Common myeloid progenitor, CD34-positive (primary cell): Measurements from ENCODE around the gene HLF.

Experiments
- CTCF ChIA-PET: fragments of 350-600 bp; sonication (Branson Sonifier 250); formaldehyde crosslinking; loops from one replicate; lab custom pipeline; 2021; ENCODE audit warnings: antibody characterized with exemption; lab: Charles Lee
- POLR2A ChIA-PET: fragments of 350-600 bp; sonication (Branson Sonifier 250); formaldehyde crosslinking; loops from one replicate; lab custom pipeline; 2021; ENCODE audit warnings: antibody characterized with exemption; lab: Charles Lee
- DNase-seq, 3 donors: peaks; one replicate each; pipeline versions ENCODE4 v3.0.0 to v3.0.0-alpha.2; 2013
- H3K27ac ChIP-seq, 2 experiments: 1 replicate in 1 of 2; 2 replicates in 1 of 2; pipeline ENCODE4 v1.7.0; 2013; ENCODE audit warnings: inconsistent platforms in 2 of 2, low read length in 2 of 2, mild to moderate bottlenecking in 2 of 2, low read depth in 1 of 2, moderate library complexity in 1 of 2; ENCODE audit not compliant: severe bottlenecking in 2 of 2, insufficient read depth in 1 of 2, poor library complexity in 1 of 2
- H3K27me3 ChIP-seq, 5 experiments: replicated peaks in 2 of 5; 1 replicate in 3 of 5; 2 replicates in 2 of 5; pipeline versions ENCODE4 v1.6.1 to v1.7.0; 2013; ENCODE audit warnings: low read length in 4 of 5, mild to moderate bottlenecking in 2 of 5, moderate library complexity in 2 of 5, inconsistent platforms in 1 of 5; ENCODE audit not compliant: insufficient read depth in 5 of 5, control insufficient read depth in 4 of 5
- H3K36me3 ChIP-seq, 4 experiments: 1 replicate in 2 of 4; 2 replicates in 2 of 4; pipeline versions ENCODE4 v1.6.1 to v1.7.0; 2013; ENCODE audit warnings: low read length in 3 of 4, control low read depth in 1 of 4, mild to moderate bottlenecking in 1 of 4; ENCODE audit not compliant: control insufficient read depth in 4 of 4, insufficient read depth in 4 of 4
- H3K4me1 ChIP-seq, 4 experiments: 1 replicate in 3 of 4; 2 replicates in 1 of 4; pipeline versions ENCODE4 v1.6.1 to v1.7.1; 2013; ENCODE audit warnings: low read length in 3 of 4, mild to moderate bottlenecking in 3 of 4, control low read depth in 1 of 4, inconsistent platforms in 1 of 4, moderate library complexity in 1 of 4; ENCODE audit not compliant: control insufficient read depth in 4 of 4, insufficient read depth in 4 of 4; ENCODE audit errors: control extremely low read depth in 1 of 4
- H3K4me3 ChIP-seq, 7 experiments: 1 replicate in 4 of 7; 2 replicates in 3 of 7; pipeline versions ENCODE4 v1.5.1 to v1.7.0; 2013; ENCODE audit warnings: mild to moderate bottlenecking in 7 of 7, low read length in 6 of 7, moderate library complexity in 6 of 7, inconsistent platforms in 2 of 7, low read depth in 2 of 7, control low read depth in 1 of 7; ENCODE audit not compliant: insufficient read depth in 4 of 7, control insufficient read depth in 1 of 7; ENCODE audit errors: extremely low read depth in 1 of 7
- H3K9me3 ChIP-seq, 5 experiments: 1 replicate in 4 of 5; 2 replicates in 1 of 5; pipeline versions ENCODE4 v1.6.1 to v1.7.1; 2013; ENCODE audit warnings: low read length in 4 of 5, mild to moderate bottlenecking in 2 of 5, inconsistent platforms in 1 of 5, low read depth in 1 of 5, moderate library complexity in 1 of 5; ENCODE audit not compliant: control insufficient read depth in 4 of 5, insufficient read depth in 2 of 5; ENCODE audit errors: control extremely low read depth in 1 of 5
- WGBS: methylation state at CpG from one replicate; pipeline ENCODE4 v1.1.5; 2013; ENCODE audit not compliant: insufficient coverage; 5-methylcytosine and 5-hydroxymethylcytosine counted together

Gene HLF

DNA sequence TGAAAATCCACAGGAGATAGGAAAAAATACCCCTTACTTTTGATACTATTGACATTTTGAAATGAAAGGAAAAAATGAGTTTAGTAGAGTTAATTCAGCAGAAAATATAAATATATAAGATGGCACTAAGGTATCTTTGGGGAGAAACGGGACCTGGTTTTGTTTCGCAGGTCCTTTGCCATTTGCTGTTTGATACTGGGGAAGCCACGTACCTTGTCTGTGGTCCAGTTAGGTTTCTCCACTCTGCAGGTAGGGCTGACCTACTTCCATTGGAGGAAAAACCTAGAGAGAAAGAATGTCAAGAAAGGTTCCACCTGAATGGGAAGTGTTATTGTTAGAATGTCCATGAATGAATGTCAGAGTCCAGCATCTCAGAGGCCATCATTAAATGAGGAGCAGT is 48.1 kb downstream of the HLF start:
- no peaks in the 10 kb centered on the region for H3K27me3 ChIP-seq
- H3K36me3 ChIP-seq, result peaks cover 15 to 58% (median 23%) of the 10 kb centered on the region in 4 experiments
- ChIA-PET POLR2A (no interaction called here), CTCF (interaction anchor here (1.5 kb wide), 1 partner anchor 13 kb away, joined by 4 read pairs; no protein-coding TSS in a partner anchor)
- DNase-seq, result no peak
- H3K4me3 ChIP-seq, result no peak overlapping the region
- H3K4me1 ChIP-seq, result no peaks in the 10 kb centered on the region
- WGBS, result 96% methylated on average over 3 of the region's 3 CpGs
- no peak overlapping the region for H3K27ac ChIP-seq
- peaks cover 0 to 2% (median 0%) of the 10 kb centered on the region in 5 experiments for H3K9me3 ChIP-seq

DNA sequence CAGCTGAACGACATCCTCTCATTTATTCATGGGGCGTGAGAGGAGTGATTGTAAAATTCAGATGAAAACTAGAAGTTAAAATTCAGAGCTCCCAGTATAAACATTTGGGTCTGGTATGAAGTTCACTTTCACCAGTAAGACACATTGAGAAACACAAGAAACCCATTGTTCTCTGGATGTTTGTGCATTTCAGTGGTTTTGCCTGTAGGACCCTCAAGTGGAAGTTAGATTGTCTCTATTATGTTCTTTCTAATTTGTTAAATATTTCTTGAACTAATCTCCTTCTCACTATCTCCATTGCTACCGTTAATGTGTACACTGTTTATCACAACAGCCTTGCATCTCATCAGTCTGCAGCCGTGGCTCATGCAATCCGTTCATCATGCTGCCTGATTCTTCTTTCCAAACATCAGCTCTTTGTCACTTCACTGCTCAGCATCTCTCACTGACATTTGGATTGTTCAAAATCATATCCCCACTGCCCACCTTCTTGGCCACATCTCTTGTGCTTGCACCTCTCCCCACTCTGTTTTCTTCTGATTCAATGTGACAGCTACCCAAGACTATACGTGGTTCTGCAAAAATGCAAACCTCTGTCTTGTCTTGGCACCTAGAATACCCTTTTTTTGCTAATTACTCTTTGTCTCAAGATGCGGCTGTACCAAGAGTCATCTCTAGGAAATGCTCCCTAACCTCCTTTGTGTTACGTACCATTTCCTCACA is 49.5 kb downstream of the HLF start:
- ChIA-PET CTCF (interaction anchor here (1.5 kb wide), 1 partner anchor 12 kb away, joined by 4 read pairs; no protein-coding TSS in a partner anchor), POLR2A (no interaction called here)
- Histone ChIP-seq H3K4me3 (no peak overlapping the region), H3K27me3 (no peaks in the 10 kb centered on the region), H3K4me1 (no peaks in the 10 kb centered on the region), H3K36me3 (peaks cover 19 to 67% (median 27%) of the 10 kb centered on the region in 4 experiments), H3K9me3 (no peaks in the 10 kb centered on the region), H3K27ac (no peak overlapping the region)
- 94% methylated on average over 6 of the region's 8 CpGs for WGBS
- DNase-seq, result no peak

DNA sequence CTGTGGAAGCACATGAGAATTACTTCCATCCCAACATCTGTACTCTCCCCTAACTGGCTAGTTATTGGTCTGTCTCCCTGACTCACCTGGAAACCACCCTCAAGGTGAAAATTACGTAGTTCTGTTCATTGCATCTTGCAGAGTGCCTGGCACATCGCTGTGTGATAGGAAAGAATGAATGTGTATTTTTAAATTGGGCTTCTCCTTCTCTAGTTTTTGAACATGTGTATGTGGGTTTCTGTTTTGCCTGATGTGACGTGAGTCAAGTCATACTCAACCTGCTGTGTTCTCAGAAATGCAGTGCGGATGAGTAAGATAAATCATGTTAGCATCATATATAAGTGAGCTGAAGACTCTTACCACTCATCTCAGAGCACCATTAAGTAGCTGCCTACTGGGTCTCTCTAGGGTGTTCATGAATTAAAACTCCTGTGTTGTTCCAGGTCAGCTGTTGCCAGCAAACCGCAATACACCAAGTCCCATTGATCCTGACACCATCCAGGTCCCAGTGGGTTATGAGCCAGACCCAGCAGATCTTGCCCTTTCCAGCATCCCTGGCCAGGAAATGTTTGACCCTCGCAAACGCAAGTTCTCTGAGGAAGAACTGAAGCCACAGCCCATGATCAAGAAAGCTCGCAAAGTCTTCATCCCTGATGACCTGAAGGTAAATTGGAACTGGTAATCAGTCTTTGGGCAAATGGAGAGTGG is 50.2 kb downstream of the HLF start:
- H3K4me1 ChIP-seq, result no peaks in the 10 kb centered on the region
- peaks cover 19 to 63% (median 27%) of the 10 kb centered on the region in 4 experiments for H3K36me3 ChIP-seq
- ChIA-PET POLR2A (no interaction called here), CTCF (interaction anchor here (1.3 kb wide), 1 partner anchor 14 kb away, joined by 5 read pairs; no protein-coding TSS in a partner anchor)
- H3K27me3 ChIP-seq, result no peaks in the 10 kb centered on the region
- no peak overlapping the region for H3K27ac ChIP-seq
- H3K4me3 ChIP-seq, result no peak overlapping the region
- no peak for DNase-seq
- H3K9me3 ChIP-seq, result no peaks in the 10 kb centered on the region
- WGBS, result 94% methylated on average over 6 of the region's 8 CpGs

DNA sequence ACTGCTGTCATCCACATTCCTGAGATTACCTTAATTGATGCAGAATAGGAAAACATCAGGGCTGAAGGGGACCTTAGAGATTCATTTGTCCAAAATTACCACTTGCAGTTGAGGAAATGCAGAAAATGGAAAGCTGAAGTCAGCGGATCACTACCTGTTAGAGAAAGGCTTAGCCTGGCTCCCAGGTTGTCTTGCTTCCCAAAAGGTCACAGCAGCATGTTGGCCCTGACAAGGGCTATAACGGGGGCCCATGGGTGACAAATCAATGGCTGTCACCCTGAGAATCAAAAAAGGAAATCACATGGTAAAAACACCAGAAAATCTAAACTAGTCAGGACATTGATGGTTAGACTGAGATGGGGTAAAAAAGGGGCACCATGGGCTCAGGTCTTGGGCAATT is 51.7 kb downstream of the HLF start:
- Histone ChIP-seq H3K27me3 (no peaks in the 10 kb centered on the region), H3K9me3 (no peaks in the 10 kb centered on the region), H3K4me3 (no peak overlapping the region), H3K36me3 (peaks cover 19 to 77% (median 27%) of the 10 kb centered on the region in 4 experiments), H3K4me1 (no peaks in the 10 kb centered on the region), H3K27ac (no peak overlapping the region)
- ChIA-PET CTCF (no interaction called here), POLR2A (no interaction called here)
- DNase-seq, result no peak
- WGBS, result no CpG with 5 or more reads among the region's 2 CpGs

DNA sequence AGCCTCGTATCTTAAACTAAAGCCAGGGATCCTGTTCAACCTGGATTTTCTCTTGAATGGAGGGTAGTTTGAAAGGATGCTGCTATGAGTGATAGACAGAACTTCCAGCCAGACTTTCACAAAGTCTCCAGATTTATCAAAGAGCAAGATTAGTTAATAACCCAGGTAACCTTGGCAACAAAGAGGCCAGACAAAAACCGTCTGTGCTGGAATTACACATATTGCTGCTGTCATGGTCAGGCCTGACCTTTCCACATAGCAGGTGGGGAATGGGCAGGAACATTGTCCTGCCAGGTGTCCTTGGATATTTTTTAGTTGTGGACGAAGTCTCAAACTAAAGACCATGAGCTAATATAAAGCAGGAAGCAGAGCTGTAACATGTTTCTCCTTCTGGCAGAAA is 52.5 kb downstream of the HLF start:
- WGBS, result 100% methylated on average over 1 of the region's 3 CpGs
- Histone ChIP-seq H3K4me1 (no peaks in the 10 kb centered on the region), H3K4me3 (no peak overlapping the region), H3K27me3 (no peaks in the 10 kb centered on the region), H3K9me3 (no peaks in the 10 kb centered on the region), H3K27ac (no peak overlapping the region), H3K36me3 (peaks cover 19 to 75% (median 27%) of the 10 kb centered on the region in 4 experiments)
- CTCF ChIA-PET, result no interaction called here
- POLR2A ChIA-PET, result no interaction called here
- no peak for DNase-seq

DNA sequence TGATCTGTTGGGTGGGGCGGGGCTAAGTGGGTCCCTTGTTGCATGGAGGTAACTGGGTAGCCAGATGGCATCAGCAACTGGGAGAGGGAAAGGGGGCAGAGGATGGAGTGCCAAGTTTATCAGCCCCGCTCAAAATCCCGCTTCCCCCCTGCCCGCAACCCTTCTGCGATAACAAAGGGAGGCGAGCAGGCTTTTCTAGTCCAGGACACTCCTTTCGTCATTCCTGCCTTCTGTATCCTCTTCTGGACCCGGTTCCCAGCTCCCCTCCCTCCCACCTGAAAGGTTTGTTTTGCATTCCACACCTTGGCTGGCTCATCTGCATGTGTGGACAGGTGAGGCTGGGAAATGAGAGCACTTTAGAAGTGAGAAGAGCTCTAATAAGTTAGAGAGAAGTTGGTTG is 53.3 kb downstream of the HLF start:
- ChIA-PET CTCF (no interaction called here), POLR2A (no interaction called here)
- H3K27me3 ChIP-seq, result no peaks in the 10 kb centered on the region
- H3K27ac ChIP-seq, result no peak overlapping the region
- H3K9me3 ChIP-seq, result no peaks in the 10 kb centered on the region
- no peak for DNase-seq
- WGBS, result 99% methylated on average over 8 of the region's 8 CpGs
- H3K4me3 ChIP-seq, result no peak overlapping the region
- no peaks in the 10 kb centered on the region for H3K4me1 ChIP-seq
- peaks cover 19 to 79% (median 28%) of the 10 kb centered on the region in 4 experiments for H3K36me3 ChIP-seq
